Vagina (tissue), 2 donors: ENCODE results near the gene AGK. TPM values are rescaled to one million over a fixed set of nuclear protein-coding genes. Genes with fewer than 3 reads are reported as not detected.

Source experiments
- DNase-seq, 2 donors: peaks; one replicate each; pipeline ENCODE4 v3.0.0-alpha.2; 2017; ENCODE audit errors: extremely low spot score in 2 of 2
- H3K27ac ChIP-seq: fragments of 200-600 bp; sonication (generic); one replicate; pipeline ENCODE4 v1.5.1; 2019
- H3K27me3 ChIP-seq: fragments of 200-600 bp; sonication (generic); one replicate; pipeline ENCODE4 v1.5.1; 2019
- H3K36me3 ChIP-seq, 2 donors: fragments of 200-600 bp; sonication (generic); one replicate each; pipeline ENCODE4 v1.5.1; 2017 to 2019
- H3K4me1 ChIP-seq: fragments of 200-600 bp; sonication (generic); one replicate; pipeline ENCODE4 v1.5.1; 2019
- H3K4me3 ChIP-seq, 2 donors: fragments of 200-600 bp; sonication (generic); 1 replicate in 1 of 2; 2 replicates in 1 of 2; pipeline ENCODE4 v1.5.1; 2016 to 2019
- H3K9me3 ChIP-seq: fragments of 200-600 bp; sonication (generic); one replicate; pipeline ENCODE4 v1.5.1; 2019
- POLR2A ChIP-seq, 2 donors: fragments of 450-650 bp; IDR thresholded peaks; one replicate each; pipeline ENCODE4 v1.6.1; 2017; ENCODE audit warnings: antibody characterized with exemption in 2 of 2, mild to moderate bottlenecking in 2 of 2, moderate library complexity in 2 of 2
- POLR2AphosphoS5 ChIP-seq, 2 donors: sonication (generic); formaldehyde crosslinking; IDR thresholded peaks; one replicate each; pipeline ENCODE4 v1.9.0; 2017; ENCODE audit warnings: antibody characterized with exemption in 2 of 2, mild to moderate bottlenecking in 2 of 2, low read depth in 1 of 2; ENCODE audit not compliant: insufficient read depth in 1 of 2
- intact Hi-C: fragments of 100-400 bp; cut with DNase I; formaldehyde crosslinking; loops from one replicate; pipeline ENCODE4 v1.15.1; 2023
- total RNA-seq: library from RNA; depleted of rRNA; stranded (reverse); fragments of >200 nt; gene quantifications from one replicate; pipeline ENCODE4 v1.2.3, GENCODE V29; 2016
- TF ChIP-seq, protein P1 (sequence below), 3 experiments: fragments of 450-650 bp in 2 of 3; fragments of 200-600 bp in 1 of 3; sonication (generic) in 1 of 3; IDR thresholded peaks; one replicate each; pipeline ENCODE4 v1.5.1; 2017 to 2019; ENCODE audit warnings: antibody characterized with exemption in 3 of 3, mild to moderate bottlenecking in 2 of 3, moderate library complexity in 2 of 3

Gene AGK
- total RNA-seq, 1 donor from 2014 or later: 21.1 TPM

DNA sequence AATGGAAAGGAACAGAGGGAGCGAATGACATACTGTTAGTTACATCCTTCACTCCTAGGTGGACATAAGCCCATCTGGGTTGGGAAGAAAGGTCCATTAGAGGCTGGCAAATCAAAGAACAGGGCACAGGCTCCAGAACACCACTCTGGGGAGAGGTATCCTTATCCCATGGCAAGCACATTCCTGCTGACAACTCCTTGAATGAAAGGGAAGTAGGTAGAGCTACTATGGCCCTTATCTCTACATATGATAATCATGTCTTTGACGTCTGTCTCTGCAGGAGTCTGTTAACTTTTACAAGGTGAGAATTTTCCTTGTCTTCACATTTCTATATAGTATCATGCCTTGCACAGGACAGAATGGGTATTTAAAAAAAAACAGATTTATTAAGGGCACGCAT, 140.3 kb downstream of the AGK start:
- Histone ChIP-seq H3K36me3 (no peaks in the 10 kb centered on the region), H3K4me1 (peaks cover 10% of the 10 kb centered on the region), H3K27ac (no peak overlapping the region), H3K27me3 (no peaks in the 10 kb centered on the region), H3K9me3 (no peaks in the 10 kb centered on the region), H3K4me3 (no peak overlapping the region)
- DNase-seq: no peak
- intact Hi-C loops: loop anchor here (5.0 kb wide), 1 partner anchor 556 kb away; no protein-coding TSS in a partner anchor
- TF ChIP-seq, protein P1, sequence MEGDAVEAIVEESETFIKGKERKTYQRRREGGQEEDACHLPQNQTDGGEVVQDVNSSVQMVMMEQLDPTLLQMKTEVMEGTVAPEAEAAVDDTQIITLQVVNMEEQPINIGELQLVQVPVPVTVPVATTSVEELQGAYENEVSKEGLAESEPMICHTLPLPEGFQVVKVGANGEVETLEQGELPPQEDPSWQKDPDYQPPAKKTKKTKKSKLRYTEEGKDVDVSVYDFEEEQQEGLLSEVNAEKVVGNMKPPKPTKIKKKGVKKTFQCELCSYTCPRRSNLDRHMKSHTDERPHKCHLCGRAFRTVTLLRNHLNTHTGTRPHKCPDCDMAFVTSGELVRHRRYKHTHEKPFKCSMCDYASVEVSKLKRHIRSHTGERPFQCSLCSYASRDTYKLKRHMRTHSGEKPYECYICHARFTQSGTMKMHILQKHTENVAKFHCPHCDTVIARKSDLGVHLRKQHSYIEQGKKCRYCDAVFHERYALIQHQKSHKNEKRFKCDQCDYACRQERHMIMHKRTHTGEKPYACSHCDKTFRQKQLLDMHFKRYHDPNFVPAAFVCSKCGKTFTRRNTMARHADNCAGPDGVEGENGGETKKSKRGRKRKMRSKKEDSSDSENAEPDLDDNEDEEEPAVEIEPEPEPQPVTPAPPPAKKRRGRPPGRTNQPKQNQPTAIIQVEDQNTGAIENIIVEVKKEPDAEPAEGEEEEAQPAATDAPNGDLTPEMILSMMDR (IDR thresholded peaks at IDR 0.05): no peak
- TF ChIP-seq POLR2AphosphoS5 (IDR thresholded peaks at IDR 0.05; ENCODE audit: insufficient read depth in 1 of 2, low read depth in 1 of 2) (no peak), POLR2A (IDR thresholded peaks at IDR 0.05) (no peak)

DNA sequence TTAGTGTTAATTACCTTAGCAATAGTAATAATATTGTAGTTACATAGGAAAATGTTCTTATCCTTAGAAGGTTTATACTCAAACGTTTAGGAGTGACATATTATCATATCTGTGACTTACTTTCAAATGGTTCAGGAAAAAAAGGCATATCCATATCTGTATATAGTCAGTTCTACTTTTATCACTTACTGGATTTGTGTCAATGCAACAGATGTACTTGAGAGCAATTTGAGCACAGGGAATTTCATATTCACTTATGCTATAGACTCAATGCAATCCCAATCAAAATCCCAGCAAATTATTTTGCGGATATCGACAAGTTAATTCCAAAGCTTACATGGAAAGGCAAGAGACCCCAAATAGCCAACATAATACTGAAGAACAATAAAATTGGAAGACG, 140.8 kb downstream of the AGK start:
- no peak for DNase-seq
- H3K4me1 ChIP-seq: peaks cover 6% of the 10 kb centered on the region
- H3K36me3 ChIP-seq: no peaks in the 10 kb centered on the region
- TF ChIP-seq POLR2AphosphoS5 (IDR thresholded peaks at IDR 0.05; ENCODE audit: insufficient read depth in 1 of 2, low read depth in 1 of 2) (no peak), POLR2A (IDR thresholded peaks at IDR 0.05) (no peak)
- TF ChIP-seq, protein P1 (IDR thresholded peaks at IDR 0.05): no peak
- no peaks in the 10 kb centered on the region for H3K27me3 ChIP-seq
- H3K4me3 ChIP-seq: no peak overlapping the region
- no peaks in the 10 kb centered on the region for H3K9me3 ChIP-seq
- no peak overlapping the region for H3K27ac ChIP-seq
- intact Hi-C loops: loop anchor here (5.0 kb wide), 1 partner anchor 555 kb away; no protein-coding TSS in a partner anchor

DNA sequence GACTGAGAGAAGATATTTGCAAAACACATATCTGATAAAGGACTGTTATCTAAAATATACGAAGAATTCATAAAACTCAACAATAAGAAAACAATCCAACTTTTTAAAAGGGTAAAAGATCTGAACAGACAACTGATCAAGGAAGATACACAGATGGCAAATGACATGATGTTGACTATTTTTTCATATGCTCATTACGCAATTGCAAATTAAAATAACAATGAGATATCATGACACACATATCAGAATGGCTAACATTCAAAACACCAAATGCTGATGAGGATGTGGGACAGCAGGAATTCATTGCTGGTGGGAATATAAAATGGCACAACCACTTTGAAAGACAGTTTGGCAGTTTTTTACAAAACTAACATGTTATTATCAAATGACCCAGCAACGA, 141.9 kb downstream of the AGK start:
- no peaks in the 10 kb centered on the region for H3K36me3 ChIP-seq
- DNase-seq: no peak
- H3K9me3 ChIP-seq: no peaks in the 10 kb centered on the region
- intact Hi-C loops: loop anchor here (5.0 kb wide), 1 partner anchor 554 kb away; no protein-coding TSS in a partner anchor
- H3K27ac ChIP-seq: no peak overlapping the region
- no peak for TF ChIP-seq POLR2A (IDR thresholded peaks at IDR 0.05)
- TF ChIP-seq, protein P1 (IDR thresholded peaks at IDR 0.05): no peak
- TF ChIP-seq POLR2AphosphoS5 (IDR thresholded peaks at IDR 0.05; ENCODE audit: insufficient read depth in 1 of 2, low read depth in 1 of 2): no peak
- H3K27me3 ChIP-seq: no peaks in the 10 kb centered on the region
- no peak overlapping the region for H3K4me3 ChIP-seq
- peaks cover 6% of the 10 kb centered on the region for H3K4me1 ChIP-seq

DNA sequence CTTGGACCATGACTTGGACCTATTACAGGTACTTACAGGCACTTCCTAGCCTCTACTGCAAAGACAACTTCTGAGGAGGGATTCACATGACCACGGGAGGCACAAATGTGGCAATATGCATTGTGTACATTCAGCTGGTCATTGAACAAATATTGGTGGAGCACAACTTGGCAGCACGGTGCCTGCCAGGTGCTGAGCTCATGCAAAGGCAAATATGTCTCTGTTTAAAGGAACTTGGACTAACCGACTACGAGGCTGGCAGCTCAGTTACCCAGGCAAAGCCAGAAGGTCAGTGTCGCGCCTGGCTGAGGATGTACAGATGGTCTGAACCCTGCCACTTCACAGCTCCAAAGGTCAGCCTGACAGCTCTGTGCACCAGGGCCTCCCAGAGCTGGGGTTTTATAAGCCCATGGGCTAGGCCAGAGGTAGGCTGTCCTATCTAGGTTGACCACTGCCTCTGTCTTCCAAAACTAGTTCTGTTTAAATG, 144.6 kb downstream of the AGK start:
- H3K4me3 ChIP-seq: no peak overlapping the region
- H3K27ac ChIP-seq: no peak overlapping the region
- no peaks in the 10 kb centered on the region for H3K36me3 ChIP-seq
- TF ChIP-seq POLR2AphosphoS5 (IDR thresholded peaks at IDR 0.05; ENCODE audit: insufficient read depth in 1 of 2, low read depth in 1 of 2) (no peak), POLR2A (IDR thresholded peaks at IDR 0.05) (no peak)
- TF ChIP-seq, protein P1 (IDR thresholded peaks at IDR 0.05): no peak
- peaks cover 28% of the 10 kb centered on the region for H3K4me1 ChIP-seq
- no peaks in the 10 kb centered on the region for H3K27me3 ChIP-seq
- no peaks in the 10 kb centered on the region for H3K9me3 ChIP-seq
- no peak for DNase-seq
- intact Hi-C loops: no loop called here

DNA sequence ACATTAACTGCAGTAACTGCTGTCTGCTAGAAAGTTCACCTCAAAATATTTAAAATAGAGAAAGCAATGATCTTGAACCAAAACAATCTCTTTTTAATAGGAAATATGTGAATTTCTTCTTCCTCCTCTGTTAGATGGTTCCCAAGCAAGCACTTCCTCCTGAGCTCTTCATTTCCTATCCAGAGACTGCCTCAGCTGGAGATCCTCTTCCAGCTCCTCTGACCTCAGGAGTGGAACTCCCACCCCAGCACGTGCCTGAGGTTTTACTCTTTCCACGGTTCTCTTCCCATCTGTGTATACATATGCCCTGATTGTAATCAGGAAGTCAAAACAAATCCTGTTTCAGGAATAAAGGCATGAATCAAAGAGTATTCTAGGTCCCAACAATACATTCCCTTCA, 145.1 kb downstream of the AGK start:
- no peak for DNase-seq
- no peak overlapping the region for H3K27ac ChIP-seq
- intact Hi-C loops: no loop called here
- H3K4me1 ChIP-seq: peaks cover 32% of the 10 kb centered on the region
- no peak overlapping the region for H3K4me3 ChIP-seq
- TF ChIP-seq POLR2A (IDR thresholded peaks at IDR 0.05) (no peak), POLR2AphosphoS5 (IDR thresholded peaks at IDR 0.05; ENCODE audit: insufficient read depth in 1 of 2, low read depth in 1 of 2) (no peak)
- TF ChIP-seq, protein P1 (IDR thresholded peaks at IDR 0.05): no peak
- H3K27me3 ChIP-seq: no peaks in the 10 kb centered on the region
- no peaks in the 10 kb centered on the region for H3K9me3 ChIP-seq
- H3K36me3 ChIP-seq: no peaks in the 10 kb centered on the region
